HepG2 (cell line): ENCODE data around the gene ANKHD1. TPM values are rescaled to one million over a fixed set of nuclear protein-coding genes. Genes with fewer than 3 reads are reported as not detected.

Experiments used
- AKAP8 ChIP-seq: sonication (generic); formaldehyde crosslinking; IDR thresholded peaks from 2 replicates; pipeline ENCODE4 v1.5.1; 2020; ENCODE audit warnings: mild to moderate bottlenecking, missing genetic modification reagents
- DR1 ChIP-seq: sonication (generic); formaldehyde crosslinking; IDR thresholded peaks from 2 replicates; pipeline ENCODE4 v1.8.0; 2021; ENCODE audit warnings: mild to moderate bottlenecking, missing genetic modification reagents, inconsistent platforms
- DRAP1 ChIP-seq: IDR thresholded peaks from 2 replicates; pipeline ENCODE4 v1.6.1; 2016; ENCODE audit warnings: missing genetic modification reagents, missing compliant biosample characterization
- EP300 ChIP-seq, 3 experiments: sonication (generic) in 1 of 3; formaldehyde crosslinking in 1 of 3; IDR thresholded peaks; 2 replicates each; pipeline versions ENCODE4 v1.5.1 to v1.6.1; 2011 to 2020; ENCODE audit warnings: low read depth in 2 of 3, low read length in 2 of 3, borderline replicate concordance in 1 of 3, improper control_type of control experiment in 1 of 3, mild to moderate bottlenecking in 1 of 3, missing genetic modification reagents in 1 of 3, moderate library complexity in 1 of 3
- MAFG ChIP-seq: sonication (generic); formaldehyde crosslinking; IDR thresholded peaks from 2 replicates; pipeline ENCODE4 v1.5.1; 2020; ENCODE audit warnings: mild to moderate bottlenecking, missing genetic modification reagents
- MAX ChIP-seq: IDR thresholded peaks from 2 replicates; pipeline ENCODE4 v1.6.1; 2012; ENCODE audit warnings: inconsistent platforms
- MTA1 ChIP-seq: sonication (generic); formaldehyde crosslinking; IDR thresholded peaks from 2 replicates; pipeline ENCODE4 v1.4.0; 2020; ENCODE audit warnings: missing genetic modification reagents, mild to moderate bottlenecking, borderline replicate concordance
- RBAK ChIP-seq: sonication (generic); formaldehyde crosslinking; IDR thresholded peaks from 2 replicates; pipeline ENCODE4 v1.5.1; 2020; ENCODE audit warnings: mild to moderate bottlenecking, missing genetic modification reagents
- RFX1 ChIP-seq: fragments of 450-650 bp; IDR thresholded peaks from 2 replicates; pipeline ENCODE4 v1.6.1; 2017
- SP5 ChIP-seq: IDR thresholded peaks from 2 replicates; pipeline ENCODE4 v1.6.1; 2016; ENCODE audit warnings: low read depth, borderline replicate concordance
- TARDBP ChIP-seq: sonication (generic); formaldehyde crosslinking; IDR thresholded peaks from 2 replicates; pipeline ENCODE4 v1.8.0; 2022; ENCODE audit warnings: mild to moderate bottlenecking, missing genetic modification reagents
- TBX3 ChIP-seq: fragments of 450-650 bp; IDR thresholded peaks from 2 replicates; pipeline ENCODE4 v1.6.1; 2017; ENCODE audit warnings: antibody characterized with exemption, mild to moderate bottlenecking, inconsistent platforms, borderline replicate concordance
- TEAD3 ChIP-seq: optimal IDR thresholded peaks from 2 replicates; pipeline ENCODE3; 2016; ENCODE audit warnings: borderline replicate concordance
- TEF ChIP-seq: sonication (generic); formaldehyde crosslinking; IDR thresholded peaks from 2 replicates; pipeline ENCODE4 v1.5.0; 2020; ENCODE audit warnings: missing genetic modification reagents
- ZNF10 ChIP-seq: sonication (generic); formaldehyde crosslinking; IDR thresholded peaks from 2 replicates; pipeline ENCODE4 v1.4.0; 2020; ENCODE audit warnings: mild to moderate bottlenecking, low read depth, missing genetic modification reagents, borderline replicate concordance
- ZNF30 ChIP-seq: sonication (generic); formaldehyde crosslinking; IDR thresholded peaks from 2 replicates; pipeline ENCODE4 v1.5.0; 2020; ENCODE audit warnings: mild to moderate bottlenecking, missing genetic modification reagents
- ZNF33B ChIP-seq: sonication (generic); formaldehyde crosslinking; IDR thresholded peaks from 2 replicates; pipeline ENCODE4 v1.5.1; 2020; ENCODE audit warnings: mild to moderate bottlenecking, missing genetic modification reagents
- ZNF484 ChIP-seq: sonication (generic); formaldehyde crosslinking; IDR thresholded peaks from 2 replicates; pipeline ENCODE4 v1.5.1; 2020; ENCODE audit warnings: mild to moderate bottlenecking, low read depth, missing genetic modification reagents, borderline replicate concordance
- ZNF598 ChIP-seq: sonication (generic); formaldehyde crosslinking; IDR thresholded peaks from 2 replicates; pipeline ENCODE4 v1.5.1; 2020; ENCODE audit warnings: mild to moderate bottlenecking, missing genetic modification reagents, borderline replicate concordance
- ZNF710 ChIP-seq: sonication (generic); formaldehyde crosslinking; IDR thresholded peaks from 2 replicates; pipeline ENCODE4 v1.5.0; 2020; ENCODE audit warnings: mild to moderate bottlenecking, missing genetic modification reagents, borderline replicate concordance
- ZNF724P ChIP-seq: sonication (generic); formaldehyde crosslinking; IDR thresholded peaks from 2 replicates; pipeline ENCODE4 v1.8.0; 2022; ENCODE audit warnings: missing genetic modification reagents, borderline replicate concordance
- ZNF782 ChIP-seq: sonication (generic); formaldehyde crosslinking; IDR thresholded peaks from 2 replicates; pipeline ENCODE4 v1.4.0; 2020; ENCODE audit warnings: missing genetic modification reagents, mild to moderate bottlenecking, borderline replicate concordance
- ZSCAN9 ChIP-seq: IDR thresholded peaks from 2 replicates; pipeline ENCODE4 v1.6.1; 2016; ENCODE audit warnings: borderline replicate concordance
- polyA plus RNA-seq, 8 experiments: library from polyadenylated mRNA; depleted of rRNA in 3 of 8; stranded (reverse) in 7 of 8; unstranded in 1 of 8; fragments of >200 nt; fragmentation: Illumina TruSeq in 4 of 8; extraction: Trizol in 4 of 8; gene quantifications; 2 replicates each; pipeline versions ENCODE4 v1.2.1 to v1.2.3, GENCODE V29; 2011 to 2016; ENCODE audit warnings: low read depth in 4 of 8, missing spikeins in 1 of 8, mixed read lengths in 1 of 8; ENCODE audit not compliant: insufficient read depth in 1 of 8
- total RNA-seq, 5 experiments: library from RNA; depleted of rRNA; stranded (reverse); fragments of >200 nt; fragmentation: Illumina TruSeq; extraction: Trizol; gene quantifications; 2 replicates each; pipeline ENCODE4 v1.2.3, GENCODE V29; 2016; ENCODE audit warnings: low read depth in 1 of 5
- TF ChIP-seq, protein P1 (sequence below): sonication (generic); formaldehyde crosslinking; IDR thresholded peaks from 2 replicates; pipeline ENCODE4 v1.4.0; 2020; ENCODE audit warnings: low read depth, mild to moderate bottlenecking, missing genetic modification reagents

The ANKHD1 gene
- total and polyA plus RNA-seq, 2 of the 13 experiments (the other 11 are each of a cell fraction or from before 2014, with no cell fraction given): 69.9 to 82.0 TPM

GRCh38 chr5:140401362-140402257 is at the start of gene ANKHD1 (continued):
- TF ChIP-seq MTA1 (CRISPR knock-in tag): peak; percentile 34; the same call in 1 of the 2 replicates
- TF ChIP-seq TEAD3: peak; percentile 33
- TF ChIP-seq TEF: no peak
- TF ChIP-seq ZNF10 (CRISPR knock-in tag): no peak
- TF ChIP-seq ZNF30: peak; percentile 67; the same call in 1 of the 2 replicates
- TF ChIP-seq ZSCAN9: no peak; the same call in none of the 2 replicates
- TF ChIP-seq, protein P1, sequence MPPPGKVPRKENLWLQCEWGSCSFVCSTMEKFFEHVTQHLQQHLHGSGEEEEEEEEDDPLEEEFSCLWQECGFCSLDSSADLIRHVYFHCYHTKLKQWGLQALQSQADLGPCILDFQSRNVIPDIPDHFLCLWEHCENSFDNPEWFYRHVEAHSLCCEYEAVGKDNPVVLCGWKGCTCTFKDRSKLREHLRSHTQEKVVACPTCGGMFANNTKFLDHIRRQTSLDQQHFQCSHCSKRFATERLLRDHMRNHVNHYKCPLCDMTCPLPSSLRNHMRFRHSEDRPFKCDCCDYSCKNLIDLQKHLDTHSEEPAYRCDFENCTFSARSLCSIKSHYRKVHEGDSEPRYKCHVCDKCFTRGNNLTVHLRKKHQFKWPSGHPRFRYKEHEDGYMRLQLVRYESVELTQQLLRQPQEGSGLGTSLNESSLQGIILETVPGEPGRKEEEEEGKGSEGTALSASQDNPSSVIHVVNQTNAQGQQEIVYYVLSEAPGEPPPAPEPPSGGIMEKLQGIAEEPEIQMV (CRISPR knock-in tag): peak; percentile 71
- peak; percentile 57; the same call in 1 of the 2 replicates for TF ChIP-seq ZNF724P (CRISPR knock-in tag)
- no peak for TF ChIP-seq ZNF710 (CRISPR knock-in tag)
- 0 out of 2 replicates have a peak, but pooled peaks have one; percentile 44 for TF ChIP-seq AKAP8 (CRISPR knock-in tag)
- TF ChIP-seq ZNF782 (CRISPR knock-in tag): 0 out of 2 replicates have a peak, but pooled peaks have one; percentile 29
- 0 out of 2 replicates have a peak, but pooled peaks have one; percentile 18 for TF ChIP-seq MAFG (CRISPR knock-in tag)
- TF ChIP-seq ZNF598: no peak
- no peak for TF ChIP-seq RFX1
- no peak; a peak in 1 of 4 replicates for TF ChIP-seq EP300 (IDR thresholded peaks at IDR 0.05; ENCODE audit: low read depth in 2 of 2, low read length in 2 of 2)
- 0 out of 2 replicates have a peak, but pooled peaks have one; percentile 9 for TF ChIP-seq EP300 (CRISPR knock-in tag; IDR thresholded peaks at IDR 0.05; ENCODE audit: borderline replicate concordance)
- TF ChIP-seq MAX: peak; percentile 10; the same call in 1 of the 2 replicates
- TF ChIP-seq DRAP1 (CRISPR knock-in tag): peak; percentile 86
- no peak for TF ChIP-seq SP5
- TF ChIP-seq TBX3: peak; percentile 73
- TF ChIP-seq DR1: peak; percentile 69
- TF ChIP-seq TARDBP (CRISPR knock-in tag): peak; percentile 60; the same call in 1 of the 2 replicates
- TF ChIP-seq ZNF33B (CRISPR knock-in tag): 0 out of 2 replicates have a peak, but pooled peaks have one; percentile 28
- TF ChIP-seq RBAK: 0 out of 2 replicates have a peak, but pooled peaks have one; percentile 31
- TF ChIP-seq ZNF484 (CRISPR knock-in tag): peak; percentile 68; the same call in 1 of the 2 replicates
